Iris pigment epithelial cell (primary cell): ENCODE results near the gene PARD3.
"Not testable (repeated sequence)": the region's sequence is repeated elsewhere in the genome, so short reads cannot be mapped to it uniquely, and the experiment has no call there.

Experiments used
- DNase-seq: peaks from one replicate; pipeline ENCODE4 v3.0.0-alpha.2; 2011; ENCODE audit warnings: low read depth

Gene PARD3

GRCh38 chr10:34464591-34464990 lies 350.5 kb downstream of the PARD3 start:
- DNase-seq = no peak

GRCh38 chr10:34464000-34464399 lies 351.1 kb downstream of the PARD3 start:
- no peak for DNase-seq

- DNase-seq = no peak
Measured at GRCh38 chr10:34462993-34463392, 352.1 kb downstream of the PARD3 start.

GRCh38 chr10:34462056-34462455 lies 353.0 kb downstream of the PARD3 start:
- DNase-seq = no peak

- DNase-seq = peak; percentile 38
Measured at GRCh38 chr10:34454590-34455261, 360.4 kb downstream of the PARD3 start.

GRCh38 chr10:34449836-34450235 lies 365.3 kb downstream of the PARD3 start:
- peak; percentile 40 for DNase-seq

- no peak for DNase-seq
Measured at GRCh38 chr10:34446049-34446448, 369.0 kb downstream of the PARD3 start.

GRCh38 chr10:34444223-34445183 lies 370.6 kb downstream of the PARD3 start:
- peak; percentile 20 for DNase-seq

GRCh38 chr10:34439386-34439785 lies 375.7 kb downstream of the PARD3 start:
- peak; percentile 13 for DNase-seq

GRCh38 chr10:34438741-34439140 lies 376.4 kb downstream of the PARD3 start:
- no peak for DNase-seq

GRCh38 chr10:34437906-34438305 lies 377.2 kb downstream of the PARD3 start:
- DNase-seq = no peak

GRCh38 chr10:34434119-34434594 lies 380.9 kb downstream of the PARD3 start:
- peak; percentile 93 for DNase-seq

- DNase-seq = peak; percentile 77
Measured at GRCh38 chr10:34433241-34434076, 381.6 kb downstream of the PARD3 start.

GRCh38 chr10:34432589-34432988 lies 382.5 kb downstream of the PARD3 start:
- no peak for DNase-seq

- peak; percentile 46 for DNase-seq
Measured at GRCh38 chr10:34430685-34431084, 384.4 kb downstream of the PARD3 start.

GRCh38 chr10:34428501-34428900 lies 386.6 kb downstream of the PARD3 start:
- no peak for DNase-seq

- DNase-seq = no peak
Measured at GRCh38 chr10:34427911-34428216, 387.2 kb downstream of the PARD3 start.

GRCh38 chr10:34427158-34427910 lies 387.8 kb downstream of the PARD3 start:
- DNase-seq = not testable (repeated sequence)

- DNase-seq = not testable (repeated sequence)
Measured at GRCh38 chr10:34426538-34427157, 388.4 kb downstream of the PARD3 start.

GRCh38 chr10:34426041-34426440 lies 389.1 kb downstream of the PARD3 start:
- no peak for DNase-seq
